ENCODE data around the gene HSPA12A.

HSPA12A gene

DNA sequence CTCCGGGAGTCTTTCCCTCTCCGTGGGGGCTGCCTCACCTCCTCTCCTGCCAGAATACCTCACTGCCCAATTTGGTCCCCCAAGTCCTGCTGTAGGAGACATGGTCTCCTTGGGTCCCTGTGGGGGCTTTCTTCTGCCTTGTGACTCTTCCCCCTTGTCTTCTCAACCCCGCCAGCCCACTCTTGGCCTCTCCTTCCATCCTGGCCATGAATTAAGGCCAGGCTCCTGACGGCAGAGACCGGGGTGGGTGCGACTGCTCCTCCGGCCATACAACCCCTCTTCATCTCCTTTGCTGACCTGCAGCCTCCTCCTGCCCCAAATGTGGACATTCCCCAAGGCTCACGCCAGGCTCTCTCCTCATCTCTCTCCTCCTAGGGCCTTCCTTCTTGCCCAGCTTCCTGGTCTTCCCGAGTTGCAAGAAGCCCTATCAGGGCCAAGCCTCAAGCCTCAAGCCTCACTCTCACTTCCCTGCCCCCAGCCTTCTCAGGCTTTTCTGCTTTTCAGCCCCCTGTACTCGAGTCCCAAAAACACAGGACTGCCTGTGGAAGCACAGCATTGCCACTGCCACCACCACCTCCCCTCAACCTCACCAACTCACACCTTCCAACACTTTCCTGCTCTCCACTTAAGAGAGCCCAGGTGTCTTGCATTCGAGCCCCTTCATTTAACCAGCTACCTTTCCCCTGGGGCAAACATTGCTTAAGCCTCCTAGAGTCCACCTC, 120.3 kb downstream of the HSPA12A start:
- no peaks in the 10 kb centered on the region for H3K9me3 ChIP-seq (ENCODE audit: control insufficient read depth, insufficient read depth, low read depth, low read length)
- no peak overlapping the region for H3K4me3 ChIP-seq (ENCODE audit: low read depth, low read length)
- no peaks in the 10 kb centered on the region for H3K4me1 ChIP-seq (ENCODE audit: control insufficient read depth, insufficient read depth, low read length)
- CTCF ChIA-PET = interaction anchor here (0.6 kb wide), 1 partner anchor 362 kb away, joined by 3 read pairs; no protein-coding TSS in a partner anchor
- TF ChIP-seq, protein P1, sequence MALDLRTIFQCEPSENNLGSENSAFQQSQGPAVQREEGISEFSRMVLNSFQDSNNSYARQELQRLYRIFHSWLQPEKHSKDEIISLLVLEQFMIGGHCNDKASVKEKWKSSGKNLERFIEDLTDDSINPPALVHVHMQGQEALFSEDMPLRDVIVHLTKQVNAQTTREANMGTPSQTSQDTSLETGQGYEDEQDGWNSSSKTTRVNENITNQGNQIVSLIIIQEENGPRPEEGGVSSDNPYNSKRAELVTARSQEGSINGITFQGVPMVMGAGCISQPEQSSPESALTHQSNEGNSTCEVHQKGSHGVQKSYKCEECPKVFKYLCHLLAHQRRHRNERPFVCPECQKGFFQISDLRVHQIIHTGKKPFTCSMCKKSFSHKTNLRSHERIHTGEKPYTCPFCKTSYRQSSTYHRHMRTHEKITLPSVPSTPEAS (tag by site-specific recombination; IDR thresholded peaks at IDR 0.05) = no peak
- peak; percentile 6; the same call in 1 of the 2 replicates for TF ChIP-seq GLIS1 (tag by site-specific recombination; IDR thresholded peaks at IDR 0.05)
- no peak overlapping the region for H3K27ac ChIP-seq (ENCODE audit: extremely low read depth, low read depth, low read length)
- H3K36me3 ChIP-seq (ENCODE audit: control insufficient read depth in 2 of 2, insufficient read depth in 1 of 2, low read length in 2 of 2) = no peaks in the 10 kb centered on the region
- POLR2A ChIA-PET = no interaction called here

DNA sequence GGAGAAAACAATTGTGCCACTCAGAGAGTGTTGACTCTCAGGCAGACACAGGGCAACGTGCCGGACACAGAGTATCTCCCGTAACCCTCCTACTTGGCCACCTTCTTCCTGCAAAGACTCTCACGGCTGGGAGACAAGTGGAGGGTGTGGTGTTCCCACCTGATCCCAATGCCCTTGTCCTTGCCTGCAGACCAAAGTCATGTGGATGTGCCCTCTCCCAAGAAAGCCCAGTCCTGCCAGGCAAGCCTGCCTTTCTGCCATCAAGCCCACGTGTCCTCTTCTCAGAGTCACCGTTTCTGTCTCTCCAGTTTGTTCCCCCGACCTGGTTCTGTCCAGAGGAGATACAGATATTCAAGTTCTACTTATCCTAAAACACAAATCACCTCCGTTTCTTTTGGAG, 120.9 kb downstream of the HSPA12A start:
- CTCF ChIA-PET = no interaction called here

More for the DNA sequence above, 120.9 kb downstream of the HSPA12A start:
- Histone ChIP-seq H3K4me3 (ENCODE audit: low read depth, low read length) (no peak overlapping the region), H3K36me3 (ENCODE audit: control insufficient read depth in 2 of 2, insufficient read depth in 1 of 2, low read length in 2 of 2) (no peaks in the 10 kb centered on the region), H3K27ac (ENCODE audit: extremely low read depth, low read depth, low read length) (no peak overlapping the region), H3K4me1 (ENCODE audit: control insufficient read depth, insufficient read depth, low read length) (no peaks in the 10 kb centered on the region), H3K9me3 (ENCODE audit: control insufficient read depth, insufficient read depth, low read depth, low read length) (no peaks in the 10 kb centered on the region)
- no peak for TF ChIP-seq SCRT2 (tag by site-specific recombination; IDR thresholded peaks at IDR 0.05)
- TF ChIP-seq ZNF623 (tag by site-specific recombination; IDR thresholded peaks at IDR 0.05) = no peak
- TF ChIP-seq BCL11B (tag by site-specific recombination; IDR thresholded peaks at IDR 0.05; ENCODE audit: low read depth) = no peak
- no peak for TF ChIP-seq ZNF391 (tag by site-specific recombination; IDR thresholded peaks at IDR 0.05; ENCODE audit: borderline replicate concordance, low read depth)
- TF ChIP-seq ZBTB48 (tag by site-specific recombination; IDR thresholded peaks at IDR 0.05) = no peak
- TF ChIP-seq ZNF394 (tag by site-specific recombination; IDR thresholded peaks at IDR 0.05; ENCODE audit: borderline replicate concordance) = no peak
- TF ChIP-seq, protein P2, sequence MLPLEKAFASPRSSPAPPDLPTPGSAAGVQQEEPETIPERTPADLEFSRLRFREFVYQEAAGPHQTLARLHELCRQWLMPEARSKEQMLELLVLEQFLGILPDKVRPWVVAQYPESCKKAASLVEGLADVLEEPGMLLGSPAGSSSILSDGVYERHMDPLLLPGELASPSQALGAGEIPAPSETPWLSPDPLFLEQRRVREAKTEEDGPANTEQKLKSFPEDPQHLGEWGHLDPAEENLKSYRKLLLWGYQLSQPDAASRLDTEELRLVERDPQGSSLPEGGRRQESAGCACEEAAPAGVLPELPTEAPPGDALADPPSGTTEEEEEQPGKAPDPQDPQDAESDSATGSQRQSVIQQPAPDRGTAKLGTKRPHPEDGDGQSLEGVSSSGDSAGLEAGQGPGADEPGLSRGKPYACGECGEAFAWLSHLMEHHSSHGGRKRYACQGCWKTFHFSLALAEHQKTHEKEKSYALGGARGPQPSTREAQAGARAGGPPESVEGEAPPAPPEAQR (tag by site-specific recombination; IDR thresholded peaks at IDR 0.05) = no peak
- TF ChIP-seq, protein P3, sequence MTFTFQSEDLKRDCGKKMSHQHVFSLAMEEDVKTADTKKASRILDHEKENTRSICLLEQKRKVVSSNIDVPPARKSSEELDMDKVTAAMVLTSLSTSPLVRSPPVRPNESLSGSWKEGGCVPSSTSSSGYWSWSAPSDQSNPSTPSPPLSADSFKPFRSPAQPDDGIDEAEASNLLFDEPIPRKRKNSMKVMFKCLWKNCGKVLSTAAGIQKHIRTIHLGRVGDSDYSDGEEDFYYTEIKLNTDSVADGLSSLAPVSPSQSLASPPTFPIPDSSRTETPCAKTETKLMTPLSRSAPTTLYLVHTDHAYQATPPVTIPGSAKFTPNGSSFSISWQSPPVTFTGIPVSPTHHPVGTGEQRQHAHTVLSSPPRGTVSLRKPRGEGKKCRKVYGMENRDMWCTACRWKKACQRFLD (tag by site-specific recombination; IDR thresholded peaks at IDR 0.05) = no peak
- TF ChIP-seq ZNF548 (tag by site-specific recombination; IDR thresholded peaks at IDR 0.05) = no peak
- TF ChIP-seq KLF8 (tag by site-specific recombination; IDR thresholded peaks at IDR 0.05) = no peak
- TF ChIP-seq, protein P4, sequence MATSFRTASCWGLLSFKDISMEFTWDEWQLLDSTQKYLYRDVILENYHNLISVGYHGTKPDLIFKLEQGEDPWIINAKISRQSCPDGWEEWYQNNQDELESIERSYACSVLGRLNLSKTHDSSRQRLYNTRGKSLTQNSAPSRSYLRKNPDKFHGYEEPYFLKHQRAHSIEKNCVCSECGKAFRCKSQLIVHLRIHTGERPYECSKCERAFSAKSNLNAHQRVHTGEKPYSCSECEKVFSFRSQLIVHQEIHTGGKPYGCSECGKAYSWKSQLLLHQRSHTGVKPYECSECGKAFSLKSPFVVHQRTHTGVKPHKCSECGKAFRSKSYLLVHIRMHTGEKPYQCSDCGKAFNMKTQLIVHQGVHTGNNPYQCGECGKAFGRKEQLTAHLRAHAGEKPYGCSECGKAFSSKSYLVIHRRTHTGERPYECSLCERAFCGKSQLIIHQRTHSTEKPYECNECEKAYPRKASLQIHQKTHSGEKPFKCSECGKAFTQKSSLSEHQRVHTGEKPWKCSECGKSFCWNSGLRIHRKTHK (tag by site-specific recombination; IDR thresholded peaks at IDR 0.05) = no peak
- TF ChIP-seq, protein P5, sequence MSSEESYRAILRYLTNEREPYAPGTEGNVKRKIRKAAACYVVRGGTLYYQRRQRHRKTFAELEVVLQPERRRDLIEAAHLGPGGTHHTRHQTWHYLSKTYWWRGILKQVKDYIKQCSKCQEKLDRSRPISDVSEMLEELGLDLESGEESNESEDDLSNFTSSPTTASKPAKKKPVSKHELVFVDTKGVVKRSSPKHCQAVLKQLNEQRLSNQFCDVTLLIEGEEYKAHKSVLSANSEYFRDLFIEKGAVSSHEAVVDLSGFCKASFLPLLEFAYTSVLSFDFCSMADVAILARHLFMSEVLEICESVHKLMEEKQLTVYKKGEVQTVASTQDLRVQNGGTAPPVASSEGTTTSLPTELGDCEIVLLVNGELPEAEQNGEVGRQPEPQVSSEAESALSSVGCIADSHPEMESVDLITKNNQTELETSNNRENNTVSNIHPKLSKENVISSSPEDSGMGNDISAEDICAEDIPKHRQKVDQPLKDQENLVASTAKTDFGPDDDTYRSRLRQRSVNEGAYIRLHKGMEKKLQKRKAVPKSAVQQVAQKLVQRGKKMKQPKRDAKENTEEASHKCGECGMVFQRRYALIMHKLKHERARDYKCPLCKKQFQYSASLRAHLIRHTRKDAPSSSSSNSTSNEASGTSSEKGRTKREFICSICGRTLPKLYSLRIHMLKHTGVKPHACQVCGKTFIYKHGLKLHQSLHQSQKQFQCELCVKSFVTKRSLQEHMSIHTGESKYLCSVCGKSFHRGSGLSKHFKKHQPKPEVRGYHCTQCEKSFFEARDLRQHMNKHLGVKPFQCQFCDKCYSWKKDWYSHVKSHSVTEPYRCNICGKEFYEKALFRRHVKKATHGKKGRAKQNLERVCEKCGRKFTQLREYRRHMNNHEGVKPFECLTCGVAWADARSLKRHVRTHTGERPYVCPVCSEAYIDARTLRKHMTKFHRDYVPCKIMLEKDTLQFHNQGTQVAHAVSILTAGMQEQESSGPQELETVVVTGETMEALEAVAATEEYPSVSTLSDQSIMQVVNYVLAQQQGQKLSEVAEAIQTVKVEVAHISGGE (tag by site-specific recombination; conservative IDR thresholded peaks at IDR 0.05; ENCODE audit: low read depth) = no peak
- no peak for TF ChIP-seq ZNF558 (tag by site-specific recombination; IDR thresholded peaks at IDR 0.05)
- TF ChIP-seq ZNF544 (tag by site-specific recombination; IDR thresholded peaks at IDR 0.05) = no peak
- no peak for TF ChIP-seq GLIS2 (tag by site-specific recombination; IDR thresholded peaks at IDR 0.05)
- POLR2A ChIA-PET = no interaction called here

All from HEK293 (cell line).